NOMO-1 (cell line): ENCODE results near the gene MEPCE.
"Not testable (repeated sequence)": the region's sequence is repeated elsewhere in the genome, so short reads cannot be mapped to it uniquely, and the experiment has no call there.

Experiments used
- DNase-seq, 2 experiments: peaks; one replicate each; lab custom pipeline; 2025; ENCODE audit not compliant: unreplicated experiment in 2 of 2; lab: John Stamatoyannopoulos, UW

Gene MEPCE, protein sequence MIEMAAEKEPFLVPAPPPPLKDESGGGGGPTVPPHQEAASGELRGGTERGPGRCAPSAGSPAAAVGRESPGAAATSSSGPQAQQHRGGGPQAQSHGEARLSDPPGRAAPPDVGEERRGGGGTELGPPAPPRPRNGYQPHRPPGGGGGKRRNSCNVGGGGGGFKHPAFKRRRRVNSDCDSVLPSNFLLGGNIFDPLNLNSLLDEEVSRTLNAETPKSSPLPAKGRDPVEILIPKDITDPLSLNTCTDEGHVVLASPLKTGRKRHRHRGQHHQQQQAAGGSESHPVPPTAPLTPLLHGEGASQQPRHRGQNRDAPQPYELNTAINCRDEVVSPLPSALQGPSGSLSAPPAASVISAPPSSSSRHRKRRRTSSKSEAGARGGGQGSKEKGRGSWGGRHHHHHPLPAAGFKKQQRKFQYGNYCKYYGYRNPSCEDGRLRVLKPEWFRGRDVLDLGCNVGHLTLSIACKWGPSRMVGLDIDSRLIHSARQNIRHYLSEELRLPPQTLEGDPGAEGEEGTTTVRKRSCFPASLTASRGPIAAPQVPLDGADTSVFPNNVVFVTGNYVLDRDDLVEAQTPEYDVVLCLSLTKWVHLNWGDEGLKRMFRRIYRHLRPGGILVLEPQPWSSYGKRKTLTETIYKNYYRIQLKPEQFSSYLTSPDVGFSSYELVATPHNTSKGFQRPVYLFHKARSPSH

DNA sequence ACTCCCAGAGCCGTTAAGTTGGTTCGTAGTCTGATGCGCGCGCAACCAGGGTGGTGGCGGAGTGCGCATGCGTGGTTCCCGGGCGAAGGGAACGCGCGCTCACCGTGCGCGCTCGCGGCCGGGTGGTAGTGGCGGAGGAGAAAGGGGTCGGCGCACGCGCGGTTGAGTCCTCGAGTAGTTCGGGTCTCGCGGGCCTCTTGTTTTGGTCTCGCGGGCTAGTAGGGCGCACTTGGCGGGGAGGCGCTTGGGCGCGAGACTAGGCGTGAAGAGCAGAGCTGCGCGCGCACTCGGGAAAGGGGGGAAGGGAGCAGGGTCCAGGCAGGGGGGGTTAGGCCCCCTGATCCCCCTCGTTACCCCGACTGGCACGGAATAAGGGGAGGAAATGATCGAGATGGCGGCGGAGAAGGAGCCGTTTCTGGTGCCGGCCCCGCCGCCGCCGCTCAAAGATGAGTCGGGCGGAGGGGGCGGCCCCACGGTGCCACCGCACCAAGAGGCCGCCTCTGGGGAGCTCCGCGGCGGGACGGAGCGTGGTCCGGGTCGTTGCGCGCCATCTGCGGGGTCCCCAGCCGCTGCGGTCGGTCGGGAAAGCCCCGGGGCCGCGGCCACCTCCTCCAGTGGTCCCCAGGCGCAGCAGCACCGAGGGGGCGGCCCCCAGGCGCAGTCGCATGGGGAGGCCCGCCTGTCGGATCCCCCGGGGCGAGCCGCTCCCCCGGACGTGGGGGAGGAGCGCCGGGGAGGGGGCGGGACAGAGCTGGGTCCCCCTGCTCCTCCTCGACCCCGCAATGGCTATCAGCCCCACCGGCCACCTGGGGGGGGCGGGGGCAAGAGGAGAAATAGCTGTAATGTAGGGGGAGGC is at the start of gene MEPCE:
Gene MEPCE (plus strand): TSS at position 195 of the 856 bp plus-strand sequence. CDS start 188 bp downstream, at position 383.
- DNase-seq: peak; percentile 82 to 94

DNA sequence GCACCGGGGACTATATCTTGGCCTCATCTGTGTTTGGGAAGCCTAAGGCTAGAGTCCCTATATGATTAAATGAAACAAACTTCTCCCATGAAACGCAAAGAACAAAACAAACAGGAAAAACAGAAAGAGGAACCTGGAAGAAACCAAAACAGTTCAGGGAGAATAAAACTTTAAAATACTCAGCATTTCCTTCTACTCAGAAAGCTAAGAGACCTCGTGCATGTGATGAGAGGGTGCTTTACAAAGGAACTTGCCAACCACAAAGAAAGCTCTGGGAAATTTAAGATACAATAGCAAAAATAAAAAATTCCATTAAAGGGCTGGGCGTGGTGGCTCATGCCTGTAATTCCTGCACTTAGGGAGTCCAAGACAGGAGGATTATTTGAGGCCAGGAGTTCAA is 49.4 kb upstream of the MEPCE start:
- DNase-seq: peak in 1 of 2 experiments; percentile 51

DNA sequence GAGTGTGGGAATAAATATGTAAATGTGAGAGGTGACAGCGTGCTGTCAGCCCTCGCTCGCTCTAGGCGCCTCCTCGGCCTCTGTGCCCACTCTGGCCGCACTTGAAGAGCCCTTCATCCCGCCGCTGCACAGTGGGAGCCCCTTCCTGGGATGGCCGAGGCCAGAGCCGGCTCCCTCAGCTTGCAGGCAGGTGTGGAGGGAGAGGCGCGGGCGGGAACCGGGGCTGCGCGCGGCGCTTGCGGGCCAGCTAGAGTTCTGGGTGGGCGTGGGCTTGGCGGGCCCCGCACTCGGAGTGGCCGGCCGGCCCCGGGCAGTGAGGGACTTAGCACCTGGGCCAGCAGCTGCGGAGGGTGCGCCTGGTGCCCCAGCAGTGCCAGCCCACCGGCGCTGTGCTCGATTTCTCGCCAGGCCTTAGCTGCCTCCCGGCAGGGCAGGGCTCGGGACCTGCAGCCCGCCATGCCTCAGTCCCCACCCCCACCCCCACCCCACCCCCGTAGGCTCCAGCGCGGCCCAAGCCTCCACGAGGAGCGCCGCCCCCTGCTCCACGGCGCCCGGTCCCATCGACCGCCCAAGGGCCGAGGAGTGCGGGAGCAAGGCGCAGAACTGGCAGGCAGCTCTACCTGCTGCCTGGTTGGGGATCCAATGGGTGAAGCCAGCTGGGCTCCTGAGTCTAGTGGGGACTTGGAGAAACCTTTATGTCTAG is 47.9 kb upstream of the MEPCE start:
- DNase-seq: not testable (repeated sequence)

DNA sequence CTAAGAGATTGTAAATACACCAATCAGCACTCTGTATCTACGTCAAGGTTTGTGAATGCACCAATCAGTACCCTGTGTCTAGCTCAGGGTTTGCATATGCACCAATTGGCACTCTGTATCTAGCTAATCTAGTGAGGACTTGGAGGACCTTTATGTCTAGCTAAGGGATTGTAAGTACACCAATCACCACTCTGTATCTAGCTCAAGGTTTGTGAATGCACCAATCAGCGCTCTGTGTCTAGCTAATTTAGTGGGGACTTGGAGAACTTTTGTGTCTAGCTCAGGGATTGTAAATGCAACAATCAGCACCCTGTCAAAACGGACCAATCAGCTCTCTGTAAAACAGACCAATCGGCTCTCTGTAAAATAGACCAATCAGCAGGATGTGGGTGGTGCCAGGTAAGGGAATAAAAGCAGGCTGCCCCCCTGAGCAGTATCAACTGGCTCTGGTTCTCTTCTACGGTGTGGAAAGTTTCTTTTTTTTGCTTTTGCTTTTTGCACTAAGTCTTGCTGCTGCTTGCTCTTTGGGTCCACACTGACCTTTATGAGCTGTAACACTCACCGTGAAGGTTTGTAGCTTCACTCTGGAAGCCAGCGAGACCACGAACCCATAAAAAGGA is 47.3 kb upstream of the MEPCE start:
- not testable (repeated sequence) for DNase-seq

DNA sequence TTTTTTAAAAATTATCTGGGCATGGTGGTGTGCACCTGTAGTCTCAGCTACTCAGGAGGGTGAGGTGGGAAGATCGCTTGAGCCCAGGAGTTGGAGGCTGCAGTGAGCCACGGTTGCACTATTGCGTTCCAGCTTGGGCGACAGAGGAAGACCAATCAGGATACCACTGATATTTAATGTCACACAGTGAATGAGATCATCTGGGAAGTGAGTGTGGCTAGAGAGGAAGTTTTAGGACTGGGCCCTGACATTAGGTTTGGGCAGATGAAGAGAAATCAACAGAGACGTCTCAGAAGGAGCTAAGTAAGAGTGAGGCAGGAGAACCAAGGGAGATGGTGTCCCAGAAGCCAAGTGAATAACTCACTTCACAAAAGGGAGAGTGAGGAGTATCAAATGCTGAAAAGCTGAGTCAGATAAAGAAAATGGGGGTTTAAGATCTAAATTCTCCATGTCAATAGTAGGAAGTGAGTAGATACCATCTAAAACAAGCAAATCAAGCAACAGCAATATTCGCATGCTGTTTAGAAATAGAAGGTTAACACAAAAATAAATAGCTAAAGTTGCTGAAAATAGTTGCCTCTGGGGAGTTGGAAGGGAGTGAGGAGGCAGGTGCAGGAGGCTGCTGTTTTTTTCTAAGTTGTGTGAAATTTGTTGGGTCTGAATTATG is 44.9 kb upstream of the MEPCE start:
- no peak for DNase-seq

DNA sequence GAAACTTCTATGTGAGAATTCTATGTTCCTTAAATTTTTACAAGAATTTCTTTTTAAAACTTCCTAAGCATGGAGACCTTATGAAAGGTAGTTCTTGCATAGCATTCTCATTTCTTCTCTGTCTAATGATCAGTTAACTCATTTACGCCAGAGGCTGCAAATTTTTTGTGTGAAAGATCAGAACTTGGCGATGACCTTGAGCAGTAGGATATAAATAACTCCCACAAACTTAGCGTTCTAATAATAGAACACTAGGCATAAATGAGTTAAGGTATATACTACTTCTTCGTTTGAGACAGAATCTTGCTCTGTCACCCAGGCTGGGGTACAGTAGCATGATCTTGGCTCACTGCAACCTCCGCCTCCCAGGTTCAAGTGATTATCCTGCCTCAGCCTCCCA is 42.7 kb upstream of the MEPCE start:
- DNase-seq: no peak

DNA sequence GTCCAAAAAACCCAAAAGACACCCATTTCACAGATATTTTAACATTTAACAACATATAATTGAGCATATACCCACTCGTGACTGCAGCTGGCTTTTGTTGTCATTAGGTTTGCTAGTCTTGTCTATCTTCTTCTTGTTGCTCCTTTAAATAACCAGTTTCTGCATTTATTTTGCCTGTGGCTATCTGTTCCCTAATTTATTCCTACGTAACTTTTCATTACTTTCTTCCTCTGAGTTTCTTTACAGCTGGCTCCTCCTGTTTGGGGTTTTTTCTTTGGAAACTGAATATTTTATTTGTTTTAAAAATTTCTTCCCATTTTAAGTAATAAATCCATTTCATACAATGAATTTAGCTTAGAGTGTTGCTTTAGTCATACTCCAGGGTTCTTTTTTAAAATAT is 41.9 kb upstream of the MEPCE start:
- no peak for DNase-seq

DNA sequence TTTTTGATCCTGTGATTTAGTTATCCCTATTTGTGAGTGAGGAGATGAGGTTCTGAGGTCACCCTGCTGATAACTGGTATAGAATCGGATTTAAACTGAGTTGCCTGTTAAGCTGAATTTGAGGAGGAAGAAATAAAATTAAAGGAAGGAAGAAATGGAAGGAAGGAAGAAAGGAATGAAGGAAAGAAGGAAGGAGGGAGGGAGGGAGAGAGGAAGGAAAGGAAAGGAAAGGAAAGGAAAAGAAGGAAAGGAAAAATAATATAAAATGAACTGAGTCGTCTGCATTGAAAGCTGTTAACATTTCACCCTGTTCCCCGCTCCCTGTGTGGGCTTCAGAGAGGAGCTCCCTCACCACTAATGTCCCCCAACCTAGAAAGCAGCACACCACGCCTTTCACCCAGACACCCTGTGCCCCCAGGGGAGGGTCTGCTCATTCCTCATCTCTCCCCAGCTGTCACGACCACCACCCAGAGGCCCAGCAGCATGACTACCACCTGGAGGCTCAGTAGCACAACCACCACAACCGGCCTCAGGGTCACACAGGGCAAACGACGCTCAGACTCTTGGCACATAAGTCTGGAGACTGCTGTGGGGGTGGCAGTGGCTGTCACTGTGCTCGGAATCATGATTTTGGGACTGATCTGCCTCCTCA is 40.1 kb upstream of the MEPCE start:
- DNase-seq: no peak

DNA sequence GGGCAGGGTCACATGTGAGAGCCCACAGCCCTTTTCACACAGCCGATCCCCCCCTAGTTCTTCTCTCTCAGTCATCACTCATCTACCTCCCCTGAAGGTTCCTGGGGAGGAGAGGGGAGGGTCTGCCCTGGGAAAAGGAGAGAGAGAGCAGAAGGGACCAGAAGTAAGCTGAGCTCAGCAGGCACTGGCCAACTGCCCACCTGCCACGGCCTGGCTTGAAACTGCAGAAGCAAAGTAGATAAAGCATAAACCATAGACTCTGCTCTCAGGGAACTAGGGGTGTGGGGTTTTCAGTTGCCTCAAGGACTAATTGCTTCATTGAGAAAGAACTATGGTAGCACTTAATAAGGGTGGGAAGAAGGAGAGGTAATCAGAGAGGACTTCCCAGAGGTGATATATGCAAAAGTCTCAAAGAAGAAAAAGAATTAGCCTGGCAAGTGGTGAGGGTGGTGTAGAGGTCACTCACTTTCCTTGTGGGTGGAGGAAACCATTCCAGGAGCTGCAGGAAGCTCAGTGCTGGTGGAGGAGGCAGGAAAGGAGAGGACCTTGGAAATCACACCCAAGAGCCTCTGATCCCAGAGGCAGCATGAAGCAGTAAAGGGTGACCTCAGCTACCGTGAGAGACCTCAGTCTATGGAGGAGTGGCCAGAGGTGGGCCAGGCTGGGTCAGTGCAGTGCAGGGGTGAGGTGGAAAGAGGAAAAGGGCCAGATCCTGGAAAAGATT is 39.2 kb upstream of the MEPCE start:
- no peak for DNase-seq

DNA sequence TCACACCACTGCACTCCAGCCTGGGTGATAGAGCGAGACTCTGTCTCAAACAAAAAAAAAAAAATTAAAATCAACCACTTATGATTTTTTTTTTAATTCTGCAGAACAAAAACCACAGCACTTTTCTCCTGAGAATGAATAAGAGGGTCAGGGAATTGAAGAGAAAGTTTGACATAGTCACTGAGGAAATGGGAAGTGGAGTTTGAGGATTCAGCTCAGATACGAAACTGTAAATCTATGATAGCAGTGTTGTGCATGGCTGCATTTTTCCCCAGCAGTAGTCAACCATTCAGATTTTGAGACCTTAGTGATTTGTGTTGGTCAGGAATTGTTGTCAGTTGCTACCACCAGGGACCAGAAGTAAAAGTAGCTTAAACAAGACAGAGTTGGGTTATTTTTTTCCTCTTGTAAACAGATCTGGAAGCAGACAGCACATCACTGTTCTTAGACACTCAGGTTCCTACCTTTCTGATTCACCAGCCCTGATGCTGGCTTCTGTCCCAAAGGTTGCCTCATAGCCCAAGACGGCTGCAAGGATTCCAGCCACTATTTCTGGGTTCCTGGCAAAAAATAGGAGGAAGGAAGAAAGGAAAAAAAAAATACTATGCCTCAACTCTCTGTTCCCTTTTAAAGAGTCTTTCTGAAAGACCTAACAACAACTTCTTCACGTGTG is 36.3 kb upstream of the MEPCE start:
- no peak for DNase-seq

DNA sequence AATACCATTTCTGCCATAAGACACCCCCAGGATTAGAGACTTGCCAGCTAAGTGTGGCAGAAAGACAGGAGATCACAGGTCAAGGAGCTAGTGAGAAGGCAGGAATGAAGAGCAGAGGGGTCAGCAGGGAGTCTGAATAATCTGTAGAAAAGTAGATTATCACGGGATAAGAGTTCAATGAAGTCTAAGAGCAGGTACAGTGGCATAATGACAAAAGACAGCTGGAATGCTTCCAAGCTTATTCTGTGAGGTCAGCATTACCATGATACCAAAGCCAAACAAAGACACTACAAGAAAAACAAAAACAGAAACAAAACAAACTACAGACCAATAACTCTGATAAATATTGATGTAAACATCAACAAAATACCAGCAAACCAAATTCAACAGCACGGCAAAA is 35.6 kb upstream of the MEPCE start:
- DNase-seq: no peak

DNA sequence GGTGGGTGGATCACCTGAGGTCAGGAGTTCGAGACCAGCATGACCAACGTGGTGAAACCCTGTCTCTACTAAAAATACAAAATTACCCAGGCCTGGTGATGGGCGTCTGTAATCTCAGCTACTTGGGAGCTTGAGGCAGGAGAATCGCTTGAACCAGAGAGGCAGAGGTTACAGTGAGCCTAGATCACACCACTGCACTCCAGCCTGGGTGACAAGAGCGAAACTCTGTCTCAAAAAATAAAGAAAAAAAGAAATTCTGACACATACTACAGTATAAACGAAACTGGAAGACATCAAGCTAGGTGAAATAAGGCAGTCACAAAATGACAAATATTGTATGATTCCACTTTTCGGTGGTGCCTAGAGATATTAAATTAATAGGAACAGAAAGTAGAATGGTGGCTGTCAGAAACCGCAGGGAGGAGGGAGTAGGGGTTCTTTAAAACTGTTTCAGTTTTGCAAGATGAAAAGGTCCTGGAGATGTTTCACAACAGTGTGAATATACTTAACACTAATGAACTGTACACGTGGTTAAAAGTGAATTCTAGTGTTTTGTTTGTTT is 33.1 kb upstream of the MEPCE start:
- DNase-seq: peak; percentile 97 to 100

DNA sequence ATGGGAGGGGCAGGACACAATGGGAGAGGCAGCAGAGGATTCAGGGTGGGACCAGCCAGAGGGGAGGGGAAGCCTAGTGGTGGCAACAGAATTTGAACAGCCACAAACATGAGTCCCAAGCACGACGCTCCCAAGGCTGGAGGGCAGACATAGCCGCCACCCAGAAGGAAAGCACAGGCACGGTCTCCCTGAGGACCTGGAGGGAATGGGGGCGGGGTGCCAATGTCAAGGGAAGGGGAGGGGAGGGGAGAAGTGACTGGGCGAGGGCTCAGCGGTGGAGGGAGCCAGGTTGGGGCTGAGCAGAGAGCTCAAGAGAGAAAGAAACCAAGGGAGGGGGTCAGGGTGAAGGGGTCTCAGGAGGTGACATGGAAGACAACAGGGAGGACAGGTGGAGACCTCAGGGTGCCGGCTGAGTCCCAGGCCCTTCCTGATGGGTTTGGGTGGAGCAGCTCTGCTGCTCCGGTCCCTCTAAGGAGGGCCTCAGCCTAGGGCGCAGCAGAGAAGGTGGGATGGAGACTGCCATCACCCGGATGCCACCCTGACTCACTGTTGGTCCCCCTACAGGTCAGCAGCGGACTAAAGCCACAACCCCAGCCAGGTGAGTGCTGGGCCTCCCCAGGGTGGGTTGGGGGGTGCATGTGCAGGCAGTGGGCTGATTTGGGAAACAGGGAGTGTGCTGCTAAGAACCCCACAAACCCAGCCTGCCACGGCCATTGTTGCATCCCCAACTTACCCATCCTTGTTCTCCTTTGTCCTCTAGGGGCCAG is 32.1 kb upstream of the MEPCE start:
- no peak for DNase-seq

DNA sequence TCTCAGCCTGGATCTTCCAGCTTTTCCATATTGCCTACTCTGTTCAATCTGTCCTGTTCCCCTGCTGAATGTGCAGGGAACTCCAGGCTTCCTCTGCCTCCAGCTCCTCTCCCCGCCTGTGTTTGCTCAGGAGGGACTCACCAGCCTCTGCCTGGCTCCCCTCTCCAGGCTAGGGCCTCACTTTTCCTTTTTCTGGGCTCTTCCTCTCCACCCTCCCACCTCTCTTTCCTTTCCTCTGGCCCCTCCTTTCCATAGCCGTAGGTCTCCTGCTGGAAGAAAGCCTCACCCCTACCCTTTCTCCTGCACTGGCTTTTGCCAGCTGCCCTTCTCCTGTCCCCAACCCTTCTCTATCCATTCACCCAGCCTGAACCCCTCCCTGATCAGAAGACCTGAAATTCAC is 31.4 kb upstream of the MEPCE start:
- DNase-seq: no peak

DNA sequence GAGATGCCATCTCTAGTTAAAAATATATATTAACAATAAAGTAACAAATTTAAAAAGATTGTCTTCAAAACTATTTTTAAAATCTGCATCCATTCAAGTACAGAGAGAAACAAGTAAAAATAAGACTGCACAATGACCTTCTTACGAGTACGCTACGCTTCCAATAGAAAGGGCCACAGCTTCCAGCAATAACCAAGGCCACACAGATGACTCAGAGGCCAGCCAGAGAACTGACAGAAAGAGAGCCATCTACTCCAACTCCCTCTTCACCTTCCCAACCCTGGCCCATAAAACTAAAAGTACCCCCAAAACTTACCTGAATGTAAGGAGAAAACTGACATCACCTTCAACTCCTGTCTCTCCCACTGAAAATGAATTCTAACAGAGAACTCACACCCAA is 29.6 kb upstream of the MEPCE start:
- DNase-seq: no peak

DNA sequence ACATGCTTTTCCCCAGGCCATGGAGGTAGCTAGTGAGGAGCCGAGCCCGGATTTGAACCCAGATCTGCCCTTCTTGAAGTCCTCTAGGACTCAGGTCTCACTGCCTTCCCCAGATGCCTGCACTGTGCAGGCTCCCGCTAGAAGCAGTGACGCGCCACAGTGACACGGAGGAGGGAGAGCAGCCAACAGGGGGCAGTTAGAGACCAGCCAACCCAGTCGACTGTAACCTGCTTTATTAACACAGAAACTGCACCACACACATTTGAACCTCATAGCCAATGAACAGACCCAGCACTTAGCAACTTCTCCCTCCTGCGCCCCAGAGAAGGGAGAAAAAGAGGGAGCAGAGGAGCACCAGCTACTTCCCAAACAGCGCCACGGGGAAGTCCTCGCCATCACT is 29.0 kb upstream of the MEPCE start:
- DNase-seq: no peak

DNA sequence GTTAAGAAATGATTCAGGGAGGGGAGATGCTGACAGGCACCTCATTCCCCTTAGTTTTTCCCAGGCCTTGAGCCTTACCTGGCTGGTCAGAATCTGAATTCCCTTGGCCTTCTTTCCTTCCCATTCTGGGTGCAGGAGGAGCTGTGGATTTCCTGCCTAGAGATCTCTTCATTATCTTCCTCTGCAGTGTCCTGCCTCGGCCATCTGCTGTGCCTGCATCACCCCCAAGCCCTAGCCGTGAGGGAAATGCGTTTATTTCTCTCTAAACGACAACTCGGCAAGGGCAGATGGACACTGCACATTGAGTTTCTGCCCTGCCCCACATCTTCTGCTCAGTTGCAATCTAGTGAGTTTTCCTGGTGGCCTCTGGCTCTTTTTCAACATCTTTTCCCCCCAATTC is 27.8 kb upstream of the MEPCE start:
- no peak for DNase-seq
